Measurements from ENCODE around the gene APBB3. TPM values are rescaled to one million over a fixed set of nuclear protein-coding genes. Genes with fewer than 3 reads are reported as not detected.

The APBB3 gene
- total and polyA plus RNA-seq, 9 of the 15 experiments (the other 6 are each of a cell fraction or from before 2014, with no cell fraction given): 0.17 to 24.3 (median 9.5) TPM

- TF ChIP-seq CHD7 (IDR thresholded peaks at IDR 0.05; ENCODE audit: low read depth, low read length) (no peak), PHF20 (IDR thresholded peaks at IDR 0.05; ENCODE audit: partially characterized antibody) (no peak), ZC3H8 (IDR thresholded peaks at IDR 0.05) (no peak), RAD51 (IDR thresholded peaks at IDR 0.05; ENCODE audit: borderline replicate concordance, low read depth) (peak; percentile 82), MAZ (CRISPR knock-in tag; conservative IDR thresholded peaks at IDR 0.05 in 1 of 2, IDR thresholded peaks at IDR 0.05 in 1 of 2) (peak; percentile 66 to 84), ELF4 (CRISPR knock-in tag; IDR thresholded peaks at IDR 0.05) (0 out of 2 replicates have a peak, but pooled peaks have one; percentile 32), ZBTB1 (CRISPR knock-in tag; IDR thresholded peaks at IDR 0.05; ENCODE audit: borderline replicate concordance, low read depth) (no peak), FOXK2 (conservative IDR thresholded peaks at IDR 0.05 in 1 of 2, IDR thresholded peaks at IDR 0.05 in 1 of 2; ENCODE audit: low read depth in 2 of 2) (peak; percentile 98 to 99), ZNF140 (CRISPR knock-in tag; IDR thresholded peaks at IDR 0.05) (no peak), NCOA2 (IDR thresholded peaks at IDR 0.05; ENCODE audit: partially characterized antibody in 2 of 2) (no peak), POU5F1 (IDR thresholded peaks at IDR 0.05; ENCODE audit: borderline replicate concordance, low read depth, low read length, partially characterized antibody) (no peak), ZNF79 (CRISPR knock-in tag; IDR thresholded peaks at IDR 0.05; ENCODE audit: low read depth) (no peak), NFIX (CRISPR knock-in tag; IDR thresholded peaks at IDR 0.05; ENCODE audit: low read depth) (no peak), NR0B1 (IDR thresholded peaks at IDR 0.05; ENCODE audit: partially characterized antibody) (no peak)
These were observed 16.7 kb downstream of the APBB3 start, which contains the start of gene EIF4EBP3 (continued) for GRCh38 chr5:140547508-140548299.

Measured in K562 (cell line).